Suprapubic skin (tissue), 3 donors: ENCODE data around the gene THPO.

Experiments used
- POLR2A ChIP-seq, 2 donors: fragments of 450-650 bp; IDR thresholded peaks; one replicate each; pipeline ENCODE4 v1.6.1; 2017; ENCODE audit warnings: antibody characterized with exemption in 2 of 2, mild to moderate bottlenecking in 2 of 2, moderate library complexity in 2 of 2
- TF ChIP-seq, protein P1 (sequence below), 2 donors: fragments of 200-600 bp in 1 of 2; fragments of 450-650 bp in 1 of 2; sonication (generic) in 1 of 2; IDR thresholded peaks; one replicate each; pipeline ENCODE4 v1.5.1; 2016 to 2019; ENCODE audit warnings: antibody characterized with exemption in 2 of 2, mild to moderate bottlenecking in 1 of 2, moderate library complexity in 1 of 2

DNA sequence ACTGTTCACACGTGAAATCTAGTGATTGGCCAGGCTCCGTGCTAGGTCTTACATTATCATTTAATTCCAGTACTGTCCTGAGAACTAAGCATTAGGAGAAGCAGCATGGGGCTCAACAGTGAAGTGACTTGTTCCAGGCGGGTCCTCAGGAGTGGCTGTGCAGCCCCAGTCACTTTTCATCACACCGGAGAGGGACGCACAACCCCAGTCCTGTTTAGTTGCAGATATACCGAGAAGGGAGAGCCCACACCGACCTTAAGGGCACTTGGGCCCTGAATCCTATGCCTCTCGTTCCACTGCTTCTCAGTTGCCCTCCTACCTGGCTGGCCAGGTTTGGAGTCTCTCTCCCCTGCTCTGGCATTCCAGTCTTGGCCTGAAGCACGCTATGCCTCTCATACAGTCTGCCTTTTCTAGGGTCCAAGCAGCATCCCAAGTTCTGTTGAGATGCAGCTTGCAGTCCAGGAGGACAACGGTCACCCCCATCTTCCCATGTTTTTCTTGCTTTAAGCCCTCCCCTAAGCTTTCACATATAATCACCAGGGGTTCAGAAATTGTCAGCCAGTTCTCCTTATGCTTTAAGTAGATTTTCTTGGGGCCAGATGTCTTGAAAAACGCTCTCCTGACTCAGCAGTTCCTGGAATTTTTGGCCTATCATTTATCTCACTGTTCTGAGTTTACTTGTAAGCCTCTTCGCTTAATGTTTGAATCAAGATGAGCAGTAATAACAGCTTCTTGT lies 30.5 kb downstream of the THPO start:
- TF ChIP-seq POLR2A (IDR thresholded peaks at IDR 0.05), result no peak
- TF ChIP-seq, protein P1, sequence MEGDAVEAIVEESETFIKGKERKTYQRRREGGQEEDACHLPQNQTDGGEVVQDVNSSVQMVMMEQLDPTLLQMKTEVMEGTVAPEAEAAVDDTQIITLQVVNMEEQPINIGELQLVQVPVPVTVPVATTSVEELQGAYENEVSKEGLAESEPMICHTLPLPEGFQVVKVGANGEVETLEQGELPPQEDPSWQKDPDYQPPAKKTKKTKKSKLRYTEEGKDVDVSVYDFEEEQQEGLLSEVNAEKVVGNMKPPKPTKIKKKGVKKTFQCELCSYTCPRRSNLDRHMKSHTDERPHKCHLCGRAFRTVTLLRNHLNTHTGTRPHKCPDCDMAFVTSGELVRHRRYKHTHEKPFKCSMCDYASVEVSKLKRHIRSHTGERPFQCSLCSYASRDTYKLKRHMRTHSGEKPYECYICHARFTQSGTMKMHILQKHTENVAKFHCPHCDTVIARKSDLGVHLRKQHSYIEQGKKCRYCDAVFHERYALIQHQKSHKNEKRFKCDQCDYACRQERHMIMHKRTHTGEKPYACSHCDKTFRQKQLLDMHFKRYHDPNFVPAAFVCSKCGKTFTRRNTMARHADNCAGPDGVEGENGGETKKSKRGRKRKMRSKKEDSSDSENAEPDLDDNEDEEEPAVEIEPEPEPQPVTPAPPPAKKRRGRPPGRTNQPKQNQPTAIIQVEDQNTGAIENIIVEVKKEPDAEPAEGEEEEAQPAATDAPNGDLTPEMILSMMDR (IDR thresholded peaks at IDR 0.05), result no peak
